B cell (primary cell): Measurements from ENCODE around the gene LMX1B.
A peak's percentile ranks its signal among the peaks of the same experiment; 100 is the strongest.

Experiments used
- CTCF ChIP-seq: fragments of 200-600 bp; IDR thresholded peaks from one replicate; pipeline ENCODE4 v1.8.0; 2022; ENCODE audit warnings: antibody characterized with exemption, mild to moderate bottlenecking
- EZH2 ChIP-seq: IDR thresholded peaks from 2 replicates; pipeline ENCODE4 v1.6.1; 2012; ENCODE audit warnings: borderline replicate concordance, low read depth, mild to moderate bottlenecking, moderate library complexity, low read length; ENCODE audit not compliant: insufficient read depth, poor library complexity, severe bottlenecking

- TF ChIP-seq CTCF (peak; percentile 14), EZH2 (no peak)
These were observed 92.9 kb downstream of the LMX1B start for GRCh38 chr9:126706698-126707053.
